Muscle of back (tissue), 11 donors: ENCODE data around the gene QRICH1. TPM values are rescaled to one million over a fixed set of nuclear protein-coding genes. Genes with fewer than 3 reads are reported as not detected.
"Not testable (repeated sequence)": the region's sequence is repeated elsewhere in the genome, so short reads cannot be mapped to it uniquely, and the experiment has no call there.

ENCODE experiments used
- DNase-seq, 3 donors: peaks; one replicate each; pipeline versions ENCODE4 v3.0.0 to v3.0.0-alpha.2; 2013
- polyA plus RNA-seq, 10 donors: library from polyadenylated mRNA; unstranded; fragments of 120-200 nt; gene quantifications; one replicate each; pipeline ENCODE4 v1.2.1, GENCODE V29; 2013; ENCODE audit not compliant: insufficient read length in 10 of 10

The QRICH1 gene
- polyA plus RNA-seq, 10 donors: 47.5 to 63.6 (median 53.9) TPM

DNA sequence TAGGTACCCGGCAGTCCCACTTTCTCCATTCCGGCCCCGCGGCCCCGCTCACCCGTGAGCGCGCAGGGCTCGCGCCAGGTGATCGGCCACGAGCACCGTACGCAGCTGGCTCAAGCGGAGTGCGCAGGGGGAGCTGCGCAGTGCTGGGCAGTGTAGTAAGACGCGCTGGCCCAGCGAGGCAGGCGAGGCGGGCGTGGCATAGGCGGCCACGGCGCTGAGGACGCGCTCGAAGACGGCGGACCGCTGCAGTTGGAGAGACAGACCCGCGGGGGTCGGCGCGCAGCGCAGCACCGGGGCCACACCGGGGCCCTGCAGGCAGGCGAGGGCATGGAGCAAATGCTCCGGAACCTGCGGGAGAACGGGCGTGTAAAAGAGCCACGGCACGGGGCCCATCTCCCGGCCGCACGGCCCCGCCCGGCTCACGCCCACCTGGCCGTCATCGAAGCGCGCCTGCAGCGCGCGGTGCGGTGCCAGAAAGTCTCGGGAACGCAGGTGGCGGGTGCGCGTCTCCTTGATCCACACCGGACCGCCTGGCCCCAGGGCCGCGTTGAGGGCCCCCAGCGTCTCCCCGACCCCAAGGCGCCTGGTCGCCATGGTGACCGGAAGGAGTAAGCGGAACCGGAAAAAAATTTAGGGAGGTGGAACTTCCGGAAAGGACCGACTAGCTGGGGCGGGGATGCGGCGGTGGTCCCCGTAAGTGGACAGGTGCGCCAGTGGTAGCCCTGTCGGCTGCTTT is 75.7 kb downstream of the QRICH1 start, which contains the start of gene DALRD3:
DALRD3 (minus strand) TSS at position 610 of the 736 bp plus-strand sequence; CDS start at position 594, 16 bp downstream.
- peak; percentile 52 to 93 (median 78) for DNase-seq

GRCh38 chr3:49017229-49017970 is 76.5 kb downstream of the QRICH1 start:
- DNase-seq: no peak

DNA sequence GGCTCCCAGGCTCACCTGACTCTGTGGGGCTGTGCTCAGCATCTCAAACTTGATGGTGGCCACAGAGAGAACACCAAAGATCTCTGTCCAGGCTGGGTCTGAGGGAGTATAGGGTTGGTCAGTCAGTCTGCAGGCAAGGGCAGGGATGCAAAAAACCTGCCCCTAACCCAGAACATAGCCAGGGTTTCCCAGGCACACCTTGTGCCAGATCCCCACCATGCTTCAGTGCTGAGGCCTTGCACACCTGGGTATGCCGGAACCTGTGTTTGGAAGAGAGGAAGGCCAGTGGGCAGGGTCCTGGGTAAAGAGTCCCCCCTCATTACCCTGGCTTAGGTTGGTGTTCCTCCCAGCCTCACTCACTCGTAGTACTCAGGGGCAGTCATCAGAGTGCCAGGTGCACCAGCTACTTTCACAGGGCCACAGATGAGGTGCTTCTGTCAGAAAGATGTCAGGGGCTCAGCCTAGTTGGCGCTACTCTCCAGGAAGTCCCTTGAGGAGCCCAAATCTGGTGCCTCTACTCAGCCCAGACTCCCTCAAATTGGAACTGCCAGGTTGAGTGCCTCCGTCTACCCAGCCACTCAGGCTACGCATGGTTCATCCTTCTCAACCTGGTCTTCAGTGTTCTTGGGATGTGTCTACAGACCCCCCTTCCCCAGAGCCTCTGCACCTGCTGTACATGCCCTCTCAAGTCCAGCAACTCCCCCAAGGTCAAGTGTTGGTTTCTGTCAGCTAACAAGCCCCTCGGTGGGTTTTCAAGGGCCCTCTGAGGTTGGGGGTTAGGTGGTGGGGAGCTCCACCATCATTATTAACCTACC is 77.2 kb downstream of the QRICH1 start:
- DNase-seq: no peak

DNA sequence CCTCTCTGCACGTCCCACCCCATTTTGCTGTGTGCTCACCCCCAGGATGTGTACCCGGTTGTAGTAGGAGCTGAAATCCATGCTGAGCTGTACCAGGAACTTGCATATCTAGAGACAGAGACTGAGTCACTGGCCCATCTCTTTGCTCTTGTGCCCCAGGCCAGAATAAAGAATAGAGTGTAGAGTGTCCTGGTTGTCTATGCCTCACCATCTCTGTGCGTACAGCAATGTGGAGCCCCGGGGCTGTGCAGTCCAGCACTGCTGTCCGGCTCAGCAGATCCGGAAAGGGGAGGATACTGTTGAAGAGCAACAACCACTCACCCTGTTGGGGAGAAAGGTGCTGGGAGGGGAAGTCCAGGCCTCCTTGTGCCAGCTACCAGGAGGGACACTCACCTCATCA is 78.1 kb downstream of the QRICH1 start:
- no peak for DNase-seq

- no peak for DNase-seq
Observed at GRCh38 chr3:49015072-49015471, 78.8 kb downstream of the QRICH1 start.

GRCh38 chr3:49013738-49014660 is 79.9 kb downstream of the QRICH1 start:
- DNase-seq: no peak

GRCh38 chr3:49013113-49013737 is 80.6 kb downstream of the QRICH1 start:
- no peak for DNase-seq

GRCh38 chr3:49012441-49013017 is 81.3 kb downstream of the QRICH1 start:
- no peak for DNase-seq

- no peak for DNase-seq
Observed at GRCh38 chr3:49009396-49009795, 84.5 kb downstream of the QRICH1 start.

DNA sequence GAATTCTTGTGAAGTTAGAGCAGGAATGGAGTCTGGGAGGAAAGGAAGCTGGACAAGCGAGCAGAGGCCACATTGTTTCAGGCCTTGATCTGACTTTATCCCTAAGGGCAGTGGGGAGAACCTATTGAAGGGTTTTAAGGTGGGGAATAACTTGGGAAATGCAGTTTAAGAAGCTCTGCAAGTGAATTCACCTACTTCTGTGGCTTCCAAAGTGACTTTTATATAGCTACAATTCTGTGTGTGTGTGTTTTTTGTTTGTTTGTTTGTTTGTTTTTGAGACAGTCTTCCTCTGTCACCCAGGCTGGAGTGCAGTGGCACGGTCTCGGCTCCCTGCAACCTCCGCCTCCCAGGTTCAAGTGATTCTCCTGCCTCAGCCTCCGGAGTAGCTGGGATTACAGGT is 85.2 kb downstream of the QRICH1 start:
- DNase-seq: not testable (repeated sequence)

- peak; percentile 87 to 93 (median 88) for DNase-seq
Observed at GRCh38 chr3:49007771-49008528, 85.9 kb downstream of the QRICH1 start.

DNA sequence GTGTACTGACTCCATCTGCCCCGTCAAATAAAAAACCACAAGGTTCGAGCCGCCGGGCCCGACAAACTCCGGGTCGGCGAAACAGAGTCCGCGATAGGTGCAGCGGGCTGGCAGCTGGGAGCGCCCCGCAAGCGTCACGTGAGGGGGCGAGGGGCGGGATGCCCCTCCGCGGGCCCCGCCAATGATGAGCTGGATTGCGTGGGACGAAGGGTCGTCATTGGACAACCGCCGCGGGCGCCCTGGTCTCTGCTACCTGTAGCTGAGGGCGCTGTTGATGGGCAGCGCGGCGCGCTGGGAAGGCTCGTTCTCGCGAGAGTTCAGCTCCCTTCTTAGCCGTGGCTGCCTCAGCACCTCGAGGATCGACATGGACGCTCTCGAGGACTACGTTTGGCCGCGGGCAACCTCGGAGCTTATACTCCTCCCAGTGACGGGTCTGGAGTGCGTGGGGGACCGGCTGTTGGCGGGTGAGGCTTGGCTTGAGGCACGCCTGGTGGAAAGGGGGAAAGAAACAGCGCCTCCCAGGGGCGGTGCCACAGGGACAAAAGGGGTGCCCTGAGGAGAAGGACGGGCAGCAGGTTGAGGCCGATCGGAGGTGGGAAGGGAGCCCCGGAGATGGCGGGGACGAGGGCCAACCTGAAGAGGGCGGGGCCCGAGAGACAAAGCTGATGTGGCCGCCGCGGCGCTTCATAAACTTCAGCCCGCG is 86.7 kb downstream of the QRICH1 start, which contains the start of gene WDR6:
WDR6 (plus strand) TSS at position 324 of the 703 bp plus-strand sequence; CDS start at position 365, 41 bp downstream.
- DNase-seq: peak; percentile 95 to 98 (median 97)

DNA sequence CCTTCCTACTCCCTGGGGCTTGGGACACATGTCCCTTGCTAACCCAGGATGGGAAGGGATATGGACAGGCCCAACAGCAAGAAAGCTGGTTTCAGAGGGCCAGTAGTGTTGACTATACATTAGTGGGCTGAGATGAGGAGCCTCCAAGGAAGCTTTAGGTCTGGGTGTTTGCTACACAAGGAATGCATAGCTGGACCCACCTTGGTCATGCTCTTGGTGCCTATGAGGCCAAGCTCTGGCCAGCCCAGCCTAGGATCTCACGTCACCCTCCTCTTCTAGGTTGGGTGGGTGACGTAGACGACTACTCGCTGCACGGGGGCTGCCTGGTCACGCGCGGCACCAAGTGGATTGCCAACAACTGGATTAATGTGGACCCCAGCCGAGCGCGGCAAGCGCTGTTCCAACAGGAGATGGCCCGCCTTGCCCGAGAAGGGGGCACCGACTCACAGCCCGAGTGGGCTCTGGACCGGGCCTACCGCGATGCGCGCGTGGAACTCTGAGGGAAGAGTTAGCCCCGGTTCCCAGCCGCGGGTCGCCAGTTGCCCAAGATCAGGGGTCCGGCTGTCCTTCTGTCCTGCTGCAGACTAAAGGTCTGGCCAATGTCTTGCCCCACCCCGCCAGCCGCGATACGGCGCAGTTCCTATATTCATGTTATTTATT is 87.3 kb downstream of the QRICH1 start:
- DNase-seq: peak in 1 of 3 donors; percentile 76

DNA sequence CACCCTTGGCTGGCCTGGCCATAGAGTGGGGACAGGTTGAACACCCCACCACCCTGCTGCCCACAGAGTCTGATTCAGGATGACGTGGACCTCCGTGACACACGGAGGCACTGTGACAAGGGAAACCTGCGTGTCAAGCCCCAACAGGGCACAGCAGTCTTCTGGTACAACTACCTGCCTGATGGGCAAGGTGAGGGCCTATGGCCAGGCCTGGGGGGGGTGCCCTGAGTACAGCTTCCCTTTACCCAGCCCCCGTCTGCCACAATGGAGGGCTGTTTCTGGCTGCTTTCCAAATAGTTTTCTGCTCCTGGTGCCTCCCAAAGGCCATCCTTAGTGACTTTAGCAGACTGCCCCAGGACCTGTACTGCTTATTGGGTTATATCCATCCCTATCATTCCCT is 87.9 kb downstream of the QRICH1 start:
- DNase-seq: no peak

DNA sequence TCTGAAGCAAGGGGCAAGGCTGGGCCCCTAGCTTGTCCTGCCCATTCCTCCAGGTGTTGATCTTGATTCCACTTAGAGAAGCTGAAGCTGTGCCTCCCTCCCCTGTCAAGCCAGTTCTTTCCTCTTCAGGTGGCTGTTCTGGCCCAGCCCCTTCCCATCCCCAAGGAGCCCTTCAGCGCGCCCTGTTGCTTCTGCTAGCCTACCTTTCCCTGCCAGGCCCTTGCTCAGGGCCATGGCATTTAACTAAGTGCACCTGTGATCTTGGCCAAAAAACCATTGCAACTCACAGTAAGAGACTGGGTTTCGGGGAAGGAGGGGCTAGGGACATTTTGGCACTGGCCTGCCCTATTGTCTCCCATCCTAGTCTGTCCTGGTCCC is 88.6 kb downstream of the QRICH1 start:
- no peak for DNase-seq

- DNase-seq: no peak
Observed at GRCh38 chr3:49004352-49005302, 89.2 kb downstream of the QRICH1 start.

GRCh38 chr3:49001155-49001554 is 92.7 kb downstream of the QRICH1 start:
- no peak for DNase-seq
